Measurements from ENCODE around the gene ADARB2. TPM values are rescaled to one million over a fixed set of nuclear protein-coding genes. Genes with fewer than 3 reads are reported as not detected.

ADARB2 gene
- total and polyA plus RNA-seq, 2 experiments from 2014 or later: 2.0 to 5.0 TPM

- Mint-ChIP-seq H3K36me3 (ENCODE audit: low read depth) (no peaks in the 10 kb centered on the region), H3K9me3 (no peaks in the 10 kb centered on the region; the same call in 2 of the 3 replicates), H3K27ac (no peak overlapping the region), H3K4me3 (no peak overlapping the region), H3K4me1 (peaks cover 20% of the 10 kb centered on the region), H3K27me3 (ENCODE audit: insufficient read depth, low read depth, poor library complexity) (peaks cover 3% of the 10 kb centered on the region)
- peaks cover 5% of the 10 kb centered on the region for H3K4me1 ChIP-seq (ENCODE audit: insufficient read depth)
- no peak overlapping the region for H3K4me3 ChIP-seq
- peak; percentile 96 for ATAC-seq
- H3K79me2 ChIP-seq (replicated peaks; ENCODE audit: insufficient read depth): no peaks in the 10 kb centered on the region
- no peaks in the 10 kb centered on the region for H3K27me3 ChIP-seq (ENCODE audit: insufficient read depth)
- H3F3A ChIP-seq (replicated peaks; ENCODE audit: low read depth): no peaks in the 10 kb centered on the region
- H3K4me2 ChIP-seq: no peak overlapping the region
- no peaks in the 10 kb centered on the region for H3K36me3 ChIP-seq (ENCODE audit: insufficient read depth)
- H3K9me2 ChIP-seq (ENCODE audit: insufficient read depth): no peaks in the 10 kb centered on the region
- H4K20me1 ChIP-seq (replicated peaks; ENCODE audit: insufficient read depth): no peaks in the 10 kb centered on the region
- peak; percentile 86 for DNase-seq (ENCODE audit: low spot score)
- H2AFZ ChIP-seq: no peak overlapping the region
- TF ChIP-seq, protein P1, sequence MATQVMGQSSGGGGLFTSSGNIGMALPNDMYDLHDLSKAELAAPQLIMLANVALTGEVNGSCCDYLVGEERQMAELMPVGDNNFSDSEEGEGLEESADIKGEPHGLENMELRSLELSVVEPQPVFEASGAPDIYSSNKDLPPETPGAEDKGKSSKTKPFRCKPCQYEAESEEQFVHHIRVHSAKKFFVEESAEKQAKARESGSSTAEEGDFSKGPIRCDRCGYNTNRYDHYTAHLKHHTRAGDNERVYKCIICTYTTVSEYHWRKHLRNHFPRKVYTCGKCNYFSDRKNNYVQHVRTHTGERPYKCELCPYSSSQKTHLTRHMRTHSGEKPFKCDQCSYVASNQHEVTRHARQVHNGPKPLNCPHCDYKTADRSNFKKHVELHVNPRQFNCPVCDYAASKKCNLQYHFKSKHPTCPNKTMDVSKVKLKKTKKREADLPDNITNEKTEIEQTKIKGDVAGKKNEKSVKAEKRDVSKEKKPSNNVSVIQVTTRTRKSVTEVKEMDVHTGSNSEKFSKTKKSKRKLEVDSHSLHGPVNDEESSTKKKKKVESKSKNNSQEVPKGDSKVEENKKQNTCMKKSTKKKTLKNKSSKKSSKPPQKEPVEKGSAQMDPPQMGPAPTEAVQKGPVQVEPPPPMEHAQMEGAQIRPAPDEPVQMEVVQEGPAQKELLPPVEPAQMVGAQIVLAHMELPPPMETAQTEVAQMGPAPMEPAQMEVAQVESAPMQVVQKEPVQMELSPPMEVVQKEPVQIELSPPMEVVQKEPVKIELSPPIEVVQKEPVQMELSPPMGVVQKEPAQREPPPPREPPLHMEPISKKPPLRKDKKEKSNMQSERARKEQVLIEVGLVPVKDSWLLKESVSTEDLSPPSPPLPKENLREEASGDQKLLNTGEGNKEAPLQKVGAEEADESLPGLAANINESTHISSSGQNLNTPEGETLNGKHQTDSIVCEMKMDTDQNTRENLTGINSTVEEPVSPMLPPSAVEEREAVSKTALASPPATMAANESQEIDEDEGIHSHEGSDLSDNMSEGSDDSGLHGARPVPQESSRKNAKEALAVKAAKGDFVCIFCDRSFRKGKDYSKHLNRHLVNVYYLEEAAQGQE (IDR thresholded peaks at IDR 0.05; ENCODE audit: unreplicated experiment): no peak
- TF ChIP-seq CTCF (conservative IDR thresholded peaks at IDR 0.05; ENCODE audit: low read depth in 2 of 2) (peak; percentile 59 to 73), EZH2phosphoT487 (IDR thresholded peaks at IDR 0.05; ENCODE audit: unreplicated experiment) (no peak)
- H3K27ac ChIP-seq (ENCODE audit: low read depth): no peak overlapping the region
Measured at GRCh38 chr10:1368842-1369171, 368.5 kb downstream of the ADARB2 start.

GRCh38 chr10:1367938-1368841 is 369.1 kb downstream of the ADARB2 start:
- Mint-ChIP-seq H3K27ac (no peak overlapping the region), H3K4me3 (no peak overlapping the region), H3K36me3 (ENCODE audit: low read depth) (no peaks in the 10 kb centered on the region), H3K27me3 (ENCODE audit: insufficient read depth, low read depth, poor library complexity) (peaks cover 3% of the 10 kb centered on the region), H3K9me3 (no peaks in the 10 kb centered on the region; the same call in 2 of the 3 replicates), H3K4me1 (peaks cover 20% of the 10 kb centered on the region)
- Histone ChIP-seq H3K36me3 (ENCODE audit: insufficient read depth) (no peaks in the 10 kb centered on the region), H3K4me2 (no peak overlapping the region), H2AFZ (0 out of 2 replicates have a peak overlapping the region, but pooled peaks have one; percentile 56), H3K79me2 (replicated peaks; ENCODE audit: insufficient read depth) (no peaks in the 10 kb centered on the region), H3K27me3 (ENCODE audit: insufficient read depth) (no peaks in the 10 kb centered on the region), H4K20me1 (replicated peaks; ENCODE audit: insufficient read depth) (no peaks in the 10 kb centered on the region), H3K4me1 (ENCODE audit: insufficient read depth) (peaks cover 5% of the 10 kb centered on the region), H3K9me2 (ENCODE audit: insufficient read depth) (no peaks in the 10 kb centered on the region), H3K27ac (ENCODE audit: low read depth) (no peak overlapping the region), H3F3A (replicated peaks; ENCODE audit: low read depth) (no peaks in the 10 kb centered on the region), H3K4me3 (no peak overlapping the region)
- ATAC-seq (no peak), DNase-seq (ENCODE audit: low spot score) (no peak)
- TF ChIP-seq JUNB (IDR thresholded peaks at IDR 0.05; ENCODE audit: unreplicated experiment): no peak
